GM03348 (cell line): ENCODE results near the gene CEP295NL.
A peak's percentile ranks its signal among the peaks of the same experiment; 100 is the strongest.
"Not testable (repeated sequence)": the region's sequence is repeated elsewhere in the genome, so short reads cannot be mapped to it uniquely, and the experiment has no call there.

Source experiments
- DNase-seq: peaks from one replicate; pipeline ENCODE4 v3.0.0; 2012; ENCODE audit warnings: low spot score

The CEP295NL gene

DNA sequence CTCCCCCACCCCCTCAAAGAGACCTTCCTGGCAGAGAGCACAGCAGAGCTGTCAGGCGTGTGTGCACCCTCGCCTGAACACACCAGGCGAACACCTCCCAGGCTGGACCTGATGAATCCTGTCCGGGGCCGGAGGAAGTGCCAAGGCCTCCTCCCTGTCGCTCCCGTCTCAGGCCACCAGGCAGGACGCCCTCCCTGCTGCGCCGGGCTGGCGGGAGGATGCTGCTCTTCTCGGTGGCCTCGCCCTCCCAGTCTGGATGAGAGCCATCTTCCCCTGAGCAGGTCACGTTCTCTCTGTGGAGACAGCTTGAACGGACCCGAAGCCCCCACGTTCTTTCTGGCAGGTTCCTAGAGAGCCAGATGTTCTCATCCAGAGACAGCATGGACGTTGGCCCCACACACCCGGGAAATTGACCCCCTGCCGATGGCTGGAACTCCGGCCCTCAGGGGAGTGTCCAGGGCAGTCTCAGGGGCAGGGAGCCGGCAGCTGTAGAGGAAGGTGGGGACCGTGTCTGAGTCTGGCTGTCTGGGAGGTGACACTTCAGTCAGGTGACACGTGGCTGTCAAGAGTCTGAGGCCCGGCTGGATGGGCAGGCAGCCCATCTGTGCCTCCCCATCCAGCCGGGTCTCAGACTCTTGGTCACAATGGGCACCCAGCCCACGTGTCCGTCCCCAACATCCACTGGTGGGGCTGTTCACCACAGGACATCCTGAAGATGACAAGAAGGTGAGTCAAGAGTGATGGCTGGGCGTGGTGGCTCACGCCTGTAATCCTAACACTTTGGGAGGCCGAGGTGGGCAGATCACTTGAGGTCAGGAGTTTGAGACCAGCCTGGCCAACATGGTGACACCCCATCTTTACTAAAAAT is 27.1 kb upstream of the CEP295NL start:
- DNase-seq = no peak

- peak; percentile 94 for DNase-seq
These were observed 22.9 kb upstream of the CEP295NL start for GRCh38 chr17:78925662-78926555.

GRCh38 chr17:78925234-78925633 is 22.2 kb upstream of the CEP295NL start, which contains the start of gene TIMP2:
TIMP2 (minus strand) TSS chr17:78925387; CDS start chr17:78925088, 299 bp downstream.
- peak; percentile 92 for DNase-seq

- DNase-seq = peak; percentile 70
These were observed 21.6 kb upstream of the CEP295NL start for GRCh38 chr17:78924481-78925151.

GRCh38 chr17:78923660-78924453 is 20.9 kb upstream of the CEP295NL start:
- peak; percentile 64 for DNase-seq

GRCh38 chr17:78922816-78923498 is 20.0 kb upstream of the CEP295NL start:
- no peak for DNase-seq

DNA sequence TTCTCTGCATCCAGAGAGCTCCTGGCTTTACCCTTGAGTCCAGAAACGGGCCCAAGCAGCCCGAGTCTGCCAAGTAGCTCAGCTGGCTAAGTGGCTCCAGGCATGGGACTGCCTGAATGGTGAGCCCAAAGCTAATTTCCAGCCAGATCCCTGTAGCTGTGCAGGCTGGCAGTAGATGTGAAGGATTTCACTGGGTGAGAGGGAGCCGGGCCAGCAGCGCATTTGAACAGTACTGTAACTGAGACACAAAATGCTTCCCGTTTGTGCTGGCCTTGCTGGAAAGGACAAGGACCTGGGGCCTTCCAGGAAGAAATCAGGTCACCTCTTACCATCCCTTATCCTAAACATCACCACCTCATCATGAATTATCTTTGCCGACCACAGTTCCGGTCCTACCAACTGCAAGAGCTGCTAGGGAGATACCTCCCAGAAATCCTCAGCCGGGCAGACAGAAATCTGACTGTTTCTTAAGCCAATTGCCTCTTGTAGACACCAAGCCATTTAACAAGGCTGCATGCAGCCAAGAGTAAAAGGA is 18.5 kb upstream of the CEP295NL start:
- no peak for DNase-seq

- no peak for DNase-seq
These were observed 17.5 kb upstream of the CEP295NL start for GRCh38 chr17:78920528-78920927.

- DNase-seq = no peak
These were observed 17.0 kb upstream of the CEP295NL start for GRCh38 chr17:78919861-78920450.

DNA sequence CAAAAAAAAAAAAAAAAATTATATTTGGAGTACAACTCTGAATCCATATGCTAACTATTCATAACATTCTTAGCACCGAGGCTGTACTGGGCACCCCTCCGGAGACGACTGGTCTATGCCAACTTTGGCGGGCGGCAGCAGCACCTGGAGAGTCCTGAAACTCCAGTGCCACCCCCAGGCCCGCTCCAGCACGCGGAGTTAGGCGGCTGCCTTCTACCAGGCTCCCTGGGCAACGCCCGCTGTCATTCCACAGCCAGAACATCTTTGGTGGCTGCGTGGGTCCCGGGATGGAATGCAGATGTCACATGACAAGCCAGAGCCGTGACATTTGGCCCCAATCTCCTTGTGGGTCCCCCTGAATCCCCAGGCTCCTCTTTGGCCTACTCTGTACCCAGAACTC is 16.0 kb upstream of the CEP295NL start:
- no peak for DNase-seq

DNA sequence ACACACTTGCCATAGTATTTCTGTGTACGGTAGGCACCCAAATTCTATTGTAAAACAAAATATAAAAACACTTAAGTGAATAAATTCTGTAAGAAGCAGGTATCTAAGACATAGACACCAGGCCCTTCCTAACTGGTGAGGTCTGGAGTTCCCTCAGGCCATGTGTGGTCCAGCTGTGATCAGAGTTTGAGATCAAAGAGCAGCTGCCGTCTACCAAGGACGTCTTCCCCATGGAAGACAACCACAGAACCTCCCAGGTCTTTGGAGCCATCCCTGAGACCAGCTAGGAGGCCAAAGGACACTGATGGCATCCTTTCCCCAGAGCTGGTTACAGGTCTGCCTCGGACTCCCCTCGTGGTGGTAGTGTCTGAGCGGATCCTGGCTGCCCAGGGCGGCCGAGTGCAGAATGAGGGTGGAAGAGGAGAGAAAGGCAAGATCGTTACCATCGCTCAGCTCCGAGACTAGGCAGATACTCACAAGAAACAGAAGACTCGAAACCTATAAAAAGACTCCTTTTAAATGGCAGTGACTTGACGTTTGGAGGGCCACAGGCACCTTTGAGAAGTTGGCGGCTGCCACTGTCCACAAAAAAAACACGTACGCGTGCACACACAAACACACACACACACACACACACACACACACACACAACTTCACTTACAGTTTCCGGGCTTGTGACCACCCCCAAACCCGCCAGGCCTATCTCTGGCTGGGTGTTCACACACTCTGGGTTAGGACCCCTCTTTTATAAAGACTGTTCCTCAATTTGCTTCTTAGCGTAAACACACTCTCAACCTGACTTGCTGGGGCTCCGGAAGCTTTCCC is 14.7 kb upstream of the CEP295NL start:
- no peak for DNase-seq

DNA sequence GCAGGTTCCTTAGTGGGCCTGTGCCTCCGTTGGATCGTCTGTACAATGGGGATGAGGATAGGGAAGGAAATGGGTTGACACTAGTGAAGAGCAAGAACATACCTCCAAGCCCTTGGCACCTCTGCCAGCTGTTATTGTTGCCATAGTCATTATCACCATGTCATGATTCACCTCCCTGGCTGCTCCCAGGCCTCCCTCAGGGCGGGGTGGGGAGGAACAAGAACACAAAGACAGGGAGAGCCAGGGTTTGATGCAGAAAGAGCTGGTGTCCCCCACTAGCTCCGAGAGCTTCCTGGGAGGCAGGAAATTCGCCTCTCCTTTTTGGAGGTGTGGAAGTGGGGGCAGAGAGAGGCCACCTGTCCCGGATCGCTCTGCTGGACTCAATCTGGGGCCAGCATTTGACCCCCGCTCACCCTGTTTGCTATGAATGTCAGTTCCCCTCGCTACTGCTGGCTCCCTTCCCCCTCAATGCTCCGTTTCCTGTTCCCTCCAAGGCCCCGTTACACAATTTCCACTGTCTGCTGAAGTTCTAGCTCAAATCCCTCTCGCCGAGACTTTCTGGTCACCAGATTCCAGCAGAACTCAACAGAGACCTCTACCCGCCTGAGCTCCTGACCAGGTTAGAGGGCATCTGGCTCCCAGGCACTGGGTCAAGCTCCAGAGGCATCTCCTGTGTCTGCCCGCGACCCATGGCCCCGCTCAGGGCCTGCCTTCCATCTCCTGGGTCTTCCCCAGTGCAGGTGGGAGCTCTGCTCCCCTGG is 13.1 kb upstream of the CEP295NL start:
- DNase-seq = peak; percentile 68

DNA sequence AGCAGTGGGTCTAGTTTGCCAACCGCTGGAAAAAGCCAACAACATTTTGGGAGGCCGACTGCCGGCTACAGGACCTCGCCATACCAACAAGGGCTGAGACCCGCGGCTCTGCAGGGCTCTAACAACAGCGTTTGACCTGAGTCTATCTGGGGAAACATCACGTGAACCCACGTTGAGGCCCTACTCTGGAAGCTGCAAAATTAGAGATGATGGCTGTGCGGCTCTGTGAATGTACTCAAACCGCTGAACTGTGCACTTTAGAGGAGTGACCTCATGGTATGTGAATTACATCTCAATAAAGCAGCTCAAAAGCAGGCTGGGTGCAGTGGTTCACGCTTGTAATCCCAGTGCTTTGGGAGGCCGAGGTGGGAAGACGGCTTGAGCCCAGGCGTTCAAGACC is 10.1 kb upstream of the CEP295NL start:
- DNase-seq = no peak

GRCh38 chr17:78912082-78912481 is 9.1 kb upstream of the CEP295NL start:
- no peak for DNase-seq

DNA sequence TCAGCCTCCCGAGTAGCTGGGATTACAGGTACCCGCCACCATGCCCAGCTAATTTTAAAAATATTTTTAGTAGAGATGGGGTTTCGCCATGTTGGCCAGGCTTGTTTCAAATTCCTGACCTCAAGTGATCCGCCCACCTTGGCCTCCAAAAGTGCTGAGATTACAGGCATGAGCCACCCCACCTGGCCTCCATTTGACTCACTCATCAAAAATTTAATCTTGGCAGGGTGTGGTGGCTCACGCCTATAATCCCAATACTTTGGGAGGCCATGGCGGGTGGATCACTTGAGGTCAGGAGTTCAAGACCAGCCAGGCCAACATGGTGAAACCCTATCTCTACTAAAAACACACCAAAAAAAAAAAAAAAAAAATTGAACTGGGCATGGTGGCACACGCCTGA is 8.5 kb upstream of the CEP295NL start:
- not testable (repeated sequence) for DNase-seq

GRCh38 chr17:78910497-78911284 is 7.7 kb upstream of the CEP295NL start:
- DNase-seq = no peak

DNA sequence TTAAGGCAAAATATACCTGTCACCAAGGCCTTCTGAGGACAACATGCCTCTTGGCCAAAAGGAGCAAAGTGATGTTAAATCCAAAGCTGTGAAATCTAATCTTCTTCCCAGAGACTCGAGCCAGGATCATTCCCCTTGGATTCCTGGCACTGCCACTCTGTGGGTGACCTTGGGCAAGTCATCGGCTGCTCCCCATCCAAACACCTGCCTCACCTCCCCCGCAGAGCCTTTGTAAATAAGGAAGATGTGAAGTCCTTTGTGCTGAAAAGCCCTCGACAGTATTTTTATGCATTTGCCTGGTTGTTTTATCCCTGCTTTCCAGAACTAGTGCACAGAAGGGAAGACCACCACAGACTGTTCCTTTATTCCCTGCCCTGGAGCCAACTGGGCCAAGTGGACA is 5.4 kb upstream of the CEP295NL start:
- no peak for DNase-seq

GRCh38 chr17:78905541-78905940 is 2.5 kb upstream of the CEP295NL start:
- no peak for DNase-seq
